ENCODE data around the gene CUX1.
"Not testable (repeated sequence)": the region's sequence is repeated elsewhere in the genome, so short reads cannot be mapped to it uniquely, and the experiment has no call there.

Gene CUX1

DNA sequence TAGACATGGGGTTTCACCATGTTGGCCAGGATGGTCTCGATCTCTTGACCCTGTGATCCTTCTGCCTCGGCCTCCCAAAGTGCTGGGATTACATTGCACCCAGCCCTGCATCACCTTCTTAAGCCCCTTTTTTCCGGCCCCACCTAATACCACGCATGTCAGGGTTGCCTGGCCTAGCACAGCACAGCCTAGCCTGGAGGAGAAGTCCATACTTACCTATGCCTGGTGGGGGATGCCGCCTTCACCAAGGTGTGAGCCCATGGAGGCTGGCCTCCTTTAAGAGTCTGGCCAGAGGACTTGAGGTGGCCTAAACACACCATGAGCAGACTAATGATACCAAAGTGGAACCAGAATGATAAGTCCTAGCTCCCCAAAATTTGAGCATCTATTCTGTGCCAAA, 22.0 kb upstream of the CUX1 start:
- DNase-seq (ENCODE audit: low read depth): no peak
- no peak overlapping the region for H3K4me3 ChIP-seq (ENCODE audit: control insufficient read depth, low read depth, low read length)
- TF ChIP-seq, protein P1, sequence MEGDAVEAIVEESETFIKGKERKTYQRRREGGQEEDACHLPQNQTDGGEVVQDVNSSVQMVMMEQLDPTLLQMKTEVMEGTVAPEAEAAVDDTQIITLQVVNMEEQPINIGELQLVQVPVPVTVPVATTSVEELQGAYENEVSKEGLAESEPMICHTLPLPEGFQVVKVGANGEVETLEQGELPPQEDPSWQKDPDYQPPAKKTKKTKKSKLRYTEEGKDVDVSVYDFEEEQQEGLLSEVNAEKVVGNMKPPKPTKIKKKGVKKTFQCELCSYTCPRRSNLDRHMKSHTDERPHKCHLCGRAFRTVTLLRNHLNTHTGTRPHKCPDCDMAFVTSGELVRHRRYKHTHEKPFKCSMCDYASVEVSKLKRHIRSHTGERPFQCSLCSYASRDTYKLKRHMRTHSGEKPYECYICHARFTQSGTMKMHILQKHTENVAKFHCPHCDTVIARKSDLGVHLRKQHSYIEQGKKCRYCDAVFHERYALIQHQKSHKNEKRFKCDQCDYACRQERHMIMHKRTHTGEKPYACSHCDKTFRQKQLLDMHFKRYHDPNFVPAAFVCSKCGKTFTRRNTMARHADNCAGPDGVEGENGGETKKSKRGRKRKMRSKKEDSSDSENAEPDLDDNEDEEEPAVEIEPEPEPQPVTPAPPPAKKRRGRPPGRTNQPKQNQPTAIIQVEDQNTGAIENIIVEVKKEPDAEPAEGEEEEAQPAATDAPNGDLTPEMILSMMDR (conservative IDR thresholded peaks at IDR 0.05; ENCODE audit: control insufficient read depth, insufficient read depth, low read depth, low read length): no peak

DNA sequence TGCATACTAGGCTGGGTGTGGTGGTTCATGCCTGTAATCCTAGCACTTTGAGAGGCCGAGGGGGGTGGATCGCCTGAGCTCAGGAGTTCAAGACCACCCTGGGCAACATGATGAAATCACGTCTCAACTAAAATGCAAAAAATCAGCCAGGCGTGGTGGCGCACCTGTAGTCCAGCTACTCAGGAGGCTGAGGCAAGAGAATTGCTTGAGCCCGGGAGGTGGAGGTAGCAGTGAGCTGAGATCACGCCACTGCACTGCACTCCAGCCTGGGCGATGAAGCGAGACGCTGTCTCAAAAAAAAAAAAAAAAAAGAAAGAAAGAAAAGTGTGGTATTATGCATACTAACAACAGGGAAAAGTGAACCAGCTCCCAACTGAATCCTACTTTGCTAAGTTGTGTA, 19.3 kb upstream of the CUX1 start:
- not testable (repeated sequence) for DNase-seq (ENCODE audit: low read depth)

DNA sequence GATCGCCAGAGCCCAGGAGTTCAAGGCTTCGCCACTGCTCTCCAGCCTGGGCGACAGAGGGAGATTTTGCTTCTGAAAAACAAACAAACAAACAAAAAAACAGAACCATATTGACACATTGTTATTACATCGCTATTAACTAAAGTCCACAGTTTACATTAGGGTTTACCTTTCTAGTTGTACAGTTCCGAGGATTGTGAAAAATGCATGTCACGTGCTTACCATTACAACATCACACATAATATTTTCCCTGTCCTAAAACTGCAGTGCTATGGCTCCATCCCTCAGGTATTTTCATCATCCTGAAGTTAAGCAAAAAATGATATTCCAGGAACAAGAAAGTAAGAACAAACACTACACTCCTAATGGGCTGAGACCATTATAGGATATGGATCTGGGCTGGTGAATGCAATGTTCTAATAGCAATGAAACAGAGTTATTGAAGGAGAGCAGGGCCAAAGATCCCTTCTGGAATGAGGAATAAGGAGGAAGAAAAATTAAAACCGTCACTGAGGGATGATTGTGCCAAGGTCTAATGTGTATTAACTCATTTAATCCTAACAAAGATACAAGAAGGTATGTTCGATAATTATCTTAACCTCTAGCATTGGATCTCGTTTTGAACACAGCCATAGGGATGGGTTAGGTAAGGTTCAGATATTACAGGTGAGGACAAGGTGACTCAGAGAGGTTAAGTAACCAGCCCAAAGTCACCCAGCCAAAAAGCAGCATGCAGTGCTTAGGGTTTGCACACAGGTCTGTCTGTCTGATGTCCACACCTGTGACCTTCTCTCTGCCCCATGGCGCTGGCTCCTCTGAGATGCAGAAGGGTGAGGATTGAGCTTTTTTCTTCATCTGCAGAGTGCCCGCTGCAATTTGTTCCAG, 14.0 kb upstream of the CUX1 start:
- no peak for DNase-seq (ENCODE audit: low read depth)

More for the DNA sequence above, 19.3 kb upstream of the CUX1 start:
- not testable (repeated sequence) for H3K4me3 ChIP-seq (ENCODE audit: control insufficient read depth, low read depth, low read length)

DNA sequence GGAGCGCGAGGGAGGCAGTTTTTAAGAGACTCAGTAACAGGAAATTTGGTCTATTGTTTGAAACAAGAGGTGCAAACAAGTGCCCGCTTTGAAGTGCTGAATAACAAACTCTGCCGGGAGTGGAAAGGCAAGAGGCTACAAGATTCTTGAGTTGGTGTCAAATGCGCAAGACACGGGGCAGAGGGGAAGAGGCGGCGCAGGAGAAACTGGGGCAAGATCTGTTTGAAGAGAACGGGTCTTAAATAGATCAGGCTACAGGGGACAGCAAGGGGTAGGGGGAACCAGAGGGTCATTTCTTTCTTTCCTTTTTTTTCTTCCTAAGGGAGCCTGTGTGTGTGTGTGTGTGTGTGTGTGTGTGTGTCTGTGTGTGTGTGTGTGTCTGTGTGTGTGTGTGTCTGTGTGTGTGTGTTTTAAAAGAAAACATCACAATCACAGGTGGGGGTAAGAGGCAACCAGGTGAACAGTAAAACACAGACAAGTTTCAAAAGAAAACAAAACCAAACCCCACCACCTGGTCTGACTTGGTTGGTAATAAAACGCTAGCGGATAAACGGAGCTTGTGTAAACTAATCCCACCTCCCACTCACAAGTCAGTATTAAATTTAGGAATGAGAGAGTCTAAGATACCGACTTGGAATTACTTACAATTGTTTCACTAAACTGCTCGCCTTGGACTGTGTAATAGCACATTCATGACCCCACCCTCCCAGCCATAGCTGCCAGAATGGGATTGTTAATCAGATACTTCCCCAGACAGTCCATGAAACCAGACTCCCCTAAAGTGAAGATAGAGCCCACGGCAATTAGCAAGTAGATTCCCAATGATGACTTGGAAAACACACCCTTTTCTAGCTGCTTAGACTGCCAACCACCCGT, 13.1 kb upstream of the CUX1 start:
- no peak overlapping the region for H3K4me3 ChIP-seq (ENCODE audit: control insufficient read depth, low read depth, low read length)
- TF ChIP-seq, protein P1 (conservative IDR thresholded peaks at IDR 0.05; ENCODE audit: control insufficient read depth, insufficient read depth, low read depth, low read length): no peak
- DNase-seq (ENCODE audit: low read depth): no peak

More for the DNA sequence above, 14.0 kb upstream of the CUX1 start:
- TF ChIP-seq, protein P1 (conservative IDR thresholded peaks at IDR 0.05; ENCODE audit: control insufficient read depth, insufficient read depth, low read depth, low read length): no peak
- no peak overlapping the region for H3K4me3 ChIP-seq (ENCODE audit: control insufficient read depth, low read depth, low read length)

DNA sequence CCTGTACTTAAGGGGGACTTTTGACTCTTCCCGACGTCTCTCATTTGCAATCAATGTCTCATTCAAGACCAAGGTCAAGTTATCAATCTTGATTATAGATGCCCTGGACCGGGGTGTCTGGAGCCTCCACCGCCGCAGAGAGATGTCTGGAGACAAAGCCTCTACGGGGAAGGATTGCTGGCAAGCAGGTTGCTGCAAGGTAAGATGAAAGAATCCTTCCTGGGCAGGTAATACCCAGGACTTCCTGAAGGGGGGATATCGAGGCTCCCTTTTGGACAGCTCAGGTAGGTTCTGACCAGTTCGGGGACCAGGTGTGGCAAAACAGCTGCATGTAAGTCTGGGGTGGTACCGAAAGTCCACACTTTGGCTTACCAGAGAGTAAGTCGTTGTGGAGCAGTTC, 12.5 kb upstream of the CUX1 start:
- TF ChIP-seq, protein P1 (conservative IDR thresholded peaks at IDR 0.05; ENCODE audit: control insufficient read depth, insufficient read depth, low read depth, low read length): no peak
- DNase-seq (ENCODE audit: low read depth): no peak
- H3K4me3 ChIP-seq (ENCODE audit: control insufficient read depth, low read depth, low read length): no peak overlapping the region

DNA sequence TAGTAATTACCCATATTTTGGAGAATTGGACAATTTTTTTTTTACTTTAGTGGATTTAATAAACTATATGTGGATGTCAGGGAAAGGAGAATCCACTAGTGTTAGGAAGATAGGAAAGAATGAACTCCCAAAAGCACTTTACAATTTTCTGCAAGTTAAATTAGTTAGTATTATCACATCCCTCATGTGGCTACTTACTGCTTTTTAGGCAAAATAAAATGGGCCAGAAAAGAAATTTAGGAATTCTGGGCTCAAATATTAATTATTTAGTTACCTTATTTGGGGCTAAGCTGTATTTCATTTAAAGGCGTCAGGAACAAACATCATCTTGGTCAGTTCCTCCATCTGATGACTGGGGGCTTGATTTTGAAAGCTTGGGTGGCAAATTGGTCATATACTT, 4.8 kb upstream of the CUX1 start:
- TF ChIP-seq, protein P1 (conservative IDR thresholded peaks at IDR 0.05; ENCODE audit: control insufficient read depth, insufficient read depth, low read depth, low read length): no peak
- H3K4me3 ChIP-seq (ENCODE audit: control insufficient read depth, low read depth, low read length): no peak overlapping the region
- DNase-seq (ENCODE audit: low read depth): no peak

Data from fibroblast of mammary gland (primary cell).